ENCODE results near the gene MDH2. TPM values are rescaled to one million over a fixed set of nuclear protein-coding genes. Genes with fewer than 3 reads are reported as not detected.

The MDH2 gene
- polyA plus RNA-seq, 1 experiment, result 116 TPM

DNA sequence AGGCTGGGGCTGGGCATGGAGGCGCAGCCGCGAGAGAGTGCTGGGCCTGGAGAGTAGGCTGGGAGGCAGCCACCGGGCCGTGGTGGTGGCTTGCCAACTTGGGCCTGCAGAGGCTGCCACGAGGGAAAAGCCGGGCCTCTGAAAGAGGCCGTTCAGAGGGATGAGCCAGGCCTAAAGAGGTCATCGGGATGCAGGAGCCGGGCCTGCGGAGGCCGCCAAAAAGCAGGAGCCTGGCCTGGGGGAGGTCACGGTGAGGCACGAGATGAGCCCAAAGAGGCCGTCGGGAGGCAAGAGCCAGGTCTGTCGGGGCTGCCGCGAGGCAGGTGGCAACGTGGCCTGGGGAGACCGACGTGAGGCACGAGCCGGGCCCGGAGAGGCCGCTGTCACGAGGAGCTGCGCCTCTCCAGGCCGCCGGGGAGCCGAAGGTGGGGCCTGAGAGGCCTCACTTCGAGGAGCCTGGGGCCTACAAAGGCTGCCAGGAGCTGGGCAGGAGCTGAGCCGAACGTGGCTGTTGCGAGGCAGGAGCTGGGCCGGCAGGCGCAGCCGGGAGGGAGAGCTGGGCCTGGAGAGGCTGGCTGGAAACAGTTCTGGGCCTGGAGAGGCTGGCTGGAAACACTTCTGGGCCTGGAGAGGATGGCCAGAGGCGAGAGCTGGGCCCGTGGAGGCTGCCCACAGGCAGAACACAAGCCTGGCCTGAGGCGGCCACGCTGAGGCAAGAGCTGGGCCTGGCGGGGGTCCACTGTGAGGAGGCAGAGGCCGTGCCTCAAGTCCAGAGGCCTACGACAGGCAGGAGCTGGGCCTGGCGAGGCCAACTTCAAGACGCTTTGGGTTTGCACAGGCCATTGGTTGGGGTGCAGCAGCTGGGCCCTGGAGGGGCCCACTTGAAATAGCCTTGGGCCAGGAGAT lies 24.6 kb downstream of the MDH2 start:
- CTCF ChIA-PET, result interaction anchor here (1.2 kb wide), 1 partner anchor 52 kb away, joined by 5 read pairs; no protein-coding TSS in a partner anchor
- Histone ChIP-seq H3K27ac (ENCODE audit: low read depth, low read length) (no peak overlapping the region), H3K9me3 (ENCODE audit: control insufficient read depth, insufficient read depth, low read length) (peaks cover 38% of the 10 kb centered on the region), H3K27me3 (ENCODE audit: control insufficient read depth, insufficient read depth, low read length) (no peaks in the 10 kb centered on the region), H3K4me3 (ENCODE audit: low read depth, low read length) (no peak overlapping the region)
- DNase-seq (ENCODE audit: low read depth, low spot score), result no peak
- POLR2A ChIA-PET, result no interaction called here
- TF ChIP-seq, protein P1, sequence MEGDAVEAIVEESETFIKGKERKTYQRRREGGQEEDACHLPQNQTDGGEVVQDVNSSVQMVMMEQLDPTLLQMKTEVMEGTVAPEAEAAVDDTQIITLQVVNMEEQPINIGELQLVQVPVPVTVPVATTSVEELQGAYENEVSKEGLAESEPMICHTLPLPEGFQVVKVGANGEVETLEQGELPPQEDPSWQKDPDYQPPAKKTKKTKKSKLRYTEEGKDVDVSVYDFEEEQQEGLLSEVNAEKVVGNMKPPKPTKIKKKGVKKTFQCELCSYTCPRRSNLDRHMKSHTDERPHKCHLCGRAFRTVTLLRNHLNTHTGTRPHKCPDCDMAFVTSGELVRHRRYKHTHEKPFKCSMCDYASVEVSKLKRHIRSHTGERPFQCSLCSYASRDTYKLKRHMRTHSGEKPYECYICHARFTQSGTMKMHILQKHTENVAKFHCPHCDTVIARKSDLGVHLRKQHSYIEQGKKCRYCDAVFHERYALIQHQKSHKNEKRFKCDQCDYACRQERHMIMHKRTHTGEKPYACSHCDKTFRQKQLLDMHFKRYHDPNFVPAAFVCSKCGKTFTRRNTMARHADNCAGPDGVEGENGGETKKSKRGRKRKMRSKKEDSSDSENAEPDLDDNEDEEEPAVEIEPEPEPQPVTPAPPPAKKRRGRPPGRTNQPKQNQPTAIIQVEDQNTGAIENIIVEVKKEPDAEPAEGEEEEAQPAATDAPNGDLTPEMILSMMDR (IDR thresholded peaks at IDR 0.05; ENCODE audit: low read depth, low read length), result no peak

DNA sequence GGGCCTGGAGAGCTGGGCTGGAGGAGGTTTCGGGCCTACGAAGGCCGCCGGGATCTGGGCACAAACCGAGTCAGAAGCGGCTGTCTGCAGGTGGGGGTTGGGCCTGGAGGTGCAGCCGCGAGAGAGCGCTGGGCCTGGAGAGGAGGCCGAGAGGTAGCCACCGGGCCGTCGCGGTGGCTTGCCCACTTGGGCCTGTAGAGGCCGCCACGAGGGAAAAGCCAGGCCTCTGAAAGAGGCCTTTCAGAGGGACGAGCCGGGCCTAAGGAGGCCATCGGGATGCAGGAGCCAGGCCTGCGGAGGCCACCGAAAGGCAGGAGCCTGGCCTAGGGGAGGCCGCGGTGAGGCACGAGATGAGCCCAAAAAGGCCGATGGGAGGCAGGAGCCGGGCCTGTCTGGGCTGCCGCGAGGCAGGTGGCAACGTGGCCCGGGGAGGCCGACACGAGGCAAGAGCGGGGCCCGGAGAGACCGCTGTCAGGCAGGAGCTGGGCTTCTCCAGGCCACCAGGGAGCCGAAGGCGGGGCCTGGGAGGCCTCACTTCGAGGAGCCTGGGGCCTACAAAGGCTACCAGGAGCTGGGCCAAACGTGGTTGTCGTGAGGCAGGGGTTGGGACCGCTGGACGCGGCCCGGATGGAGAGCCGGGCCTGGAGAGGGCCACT lies 25.6 kb downstream of the MDH2 start:
- POLR2A ChIA-PET, result interaction anchor here (0.6 kb wide), 1 partner anchor 76 kb away, joined by 3 read pairs; no protein-coding TSS in a partner anchor
- Histone ChIP-seq H3K9me3 (ENCODE audit: control insufficient read depth, insufficient read depth, low read length) (peaks cover 38% of the 10 kb centered on the region), H3K27me3 (ENCODE audit: control insufficient read depth, insufficient read depth, low read length) (no peaks in the 10 kb centered on the region), H3K27ac (ENCODE audit: low read depth, low read length) (no peak overlapping the region), H3K4me3 (ENCODE audit: low read depth, low read length) (no peak overlapping the region)
- no peak for DNase-seq (ENCODE audit: low read depth, low spot score)
- TF ChIP-seq, protein P1 (IDR thresholded peaks at IDR 0.05; ENCODE audit: low read depth, low read length), result no peak
- CTCF ChIA-PET, result no interaction called here

DNA sequence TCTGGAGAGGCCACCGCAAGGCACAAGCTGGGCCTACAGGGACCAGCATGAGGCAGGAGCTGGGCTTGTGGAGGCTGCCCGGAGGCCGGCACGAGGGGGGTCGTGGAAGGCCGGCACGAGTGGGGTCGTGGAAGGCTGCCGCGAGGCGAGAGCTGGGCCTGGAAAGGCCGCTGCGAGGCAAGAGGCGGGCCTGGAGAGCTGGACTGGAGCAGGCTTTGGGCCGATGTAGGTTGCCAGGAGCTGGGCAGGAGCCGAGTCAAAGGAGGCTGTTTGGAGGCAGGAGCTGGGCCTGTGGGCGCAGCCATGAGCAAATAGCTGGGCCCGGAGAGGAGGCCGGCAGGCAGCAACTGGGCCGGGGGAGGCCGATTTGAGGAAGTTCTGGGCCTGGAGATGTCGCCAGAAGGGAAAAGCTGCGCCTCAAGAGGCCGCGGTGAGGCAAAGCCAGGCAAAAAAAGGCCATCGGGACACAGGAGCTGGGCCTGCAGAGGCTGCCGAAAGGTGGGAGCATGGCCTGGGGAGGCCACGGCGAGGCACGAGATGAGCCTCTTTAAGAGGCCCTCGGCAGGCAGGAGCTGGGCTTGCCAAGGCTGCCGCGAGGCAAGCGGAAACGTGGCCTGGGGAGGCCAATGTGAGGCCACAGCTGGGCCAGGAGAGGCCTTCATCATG lies 26.5 kb downstream of the MDH2 start:
- CTCF ChIA-PET, result no interaction called here
- TF ChIP-seq, protein P1 (IDR thresholded peaks at IDR 0.05; ENCODE audit: low read depth, low read length), result no peak
- no peak for DNase-seq (ENCODE audit: low read depth, low spot score)
- Histone ChIP-seq H3K9me3 (ENCODE audit: control insufficient read depth, insufficient read depth, low read length) (peaks cover 38% of the 10 kb centered on the region), H3K27ac (ENCODE audit: low read depth, low read length) (no peak overlapping the region), H3K4me3 (ENCODE audit: low read depth, low read length) (no peak overlapping the region), H3K27me3 (ENCODE audit: control insufficient read depth, insufficient read depth, low read length) (no peaks in the 10 kb centered on the region)
- POLR2A ChIA-PET, result interaction anchor here (0.6 to 1.2 kb wide), 3 partner anchors 13 to 159 kb away, joined by 3 read pairs; no protein-coding TSS in a partner anchor

DNA sequence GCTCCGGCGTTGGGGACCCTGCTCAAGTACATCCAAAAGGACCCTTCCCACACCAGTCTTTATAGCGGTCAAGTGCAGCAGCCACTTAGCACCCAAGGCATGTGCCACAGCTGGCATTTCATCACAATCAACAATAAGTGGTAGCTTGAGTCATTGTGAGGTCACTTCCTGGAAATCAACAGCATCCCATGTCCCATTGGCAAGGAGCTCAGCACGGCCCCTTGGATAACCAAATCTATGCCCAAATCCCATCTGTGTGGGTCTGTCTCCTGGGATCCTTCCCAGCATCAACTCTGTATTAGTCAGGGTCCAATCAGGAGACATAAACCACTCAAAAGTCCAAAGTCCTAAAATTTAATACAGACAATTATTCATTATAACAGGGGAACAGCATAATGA lies 27.1 kb downstream of the MDH2 start:
- H3K9me3 ChIP-seq (ENCODE audit: control insufficient read depth, insufficient read depth, low read length), result peaks cover 38% of the 10 kb centered on the region
- TF ChIP-seq, protein P1 (IDR thresholded peaks at IDR 0.05; ENCODE audit: low read depth, low read length), result no peak
- H3K27ac ChIP-seq (ENCODE audit: low read depth, low read length), result no peak overlapping the region
- ChIA-PET CTCF (no interaction called here), POLR2A (interaction anchor here (0.6 to 1.2 kb wide), 2 partner anchors 12 to 159 kb away, joined by 3 read pairs; no protein-coding TSS in a partner anchor)
- H3K27me3 ChIP-seq (ENCODE audit: control insufficient read depth, insufficient read depth, low read length), result no peaks in the 10 kb centered on the region
- DNase-seq (ENCODE audit: low read depth, low spot score), result no peak
- no peak overlapping the region for H3K4me3 ChIP-seq (ENCODE audit: low read depth, low read length)

Measured in AG04450 (cell line).